Stimulated activated CD8-positive, alpha-beta memory T cell treated with anti-CD3 and anti-CD28 coated beads, Interleukin-12 subunit alpha, Interleukin-12 subunit beta, amount 100 ng/mL, for 24 hours (primary cell): Measurements from ENCODE around the gene PIK3CB.
"Not testable (repeated sequence)": the region's sequence is repeated elsewhere in the genome, so short reads cannot be mapped to it uniquely, and the experiment has no call there.

Experiments
- DNase-seq: peaks from one replicate; pipeline ENCODE4 v3.0.0-alpha.2; 2020; ENCODE audit errors: extremely low read depth

The PIK3CB gene

GRCh38 chr3:138615462-138615861 is 219.3 kb downstream of the PIK3CB start:
- DNase-seq, result no peak

- DNase-seq, result no peak
These were observed 224.8 kb downstream of the PIK3CB start for GRCh38 chr3:138609898-138610266.

- DNase-seq, result peak; percentile 12
These were observed 226.2 kb downstream of the PIK3CB start, which contains the start of gene FAIM for GRCh38 chr3:138608322-138609135. TSS of gene FAIM (plus strand) at chr3:138608771. CDS start at chr3:138619727, 10,956 bp downstream.

GRCh38 chr3:138604106-138604595 is 230.6 kb downstream of the PIK3CB start:
- not testable (repeated sequence) for DNase-seq
